GM18511 (cell line): ENCODE results near the gene RFWD3.

Source experiments
- ATAC-seq: cut with Tn5 transposase; IDR thresholded peaks from one replicate; pipeline ENCODE4 v1.9.1; 2021; ENCODE audit warnings: mild to moderate bottlenecking, moderate library complexity; ENCODE audit not compliant: unreplicated experiment

Gene RFWD3

DNA sequence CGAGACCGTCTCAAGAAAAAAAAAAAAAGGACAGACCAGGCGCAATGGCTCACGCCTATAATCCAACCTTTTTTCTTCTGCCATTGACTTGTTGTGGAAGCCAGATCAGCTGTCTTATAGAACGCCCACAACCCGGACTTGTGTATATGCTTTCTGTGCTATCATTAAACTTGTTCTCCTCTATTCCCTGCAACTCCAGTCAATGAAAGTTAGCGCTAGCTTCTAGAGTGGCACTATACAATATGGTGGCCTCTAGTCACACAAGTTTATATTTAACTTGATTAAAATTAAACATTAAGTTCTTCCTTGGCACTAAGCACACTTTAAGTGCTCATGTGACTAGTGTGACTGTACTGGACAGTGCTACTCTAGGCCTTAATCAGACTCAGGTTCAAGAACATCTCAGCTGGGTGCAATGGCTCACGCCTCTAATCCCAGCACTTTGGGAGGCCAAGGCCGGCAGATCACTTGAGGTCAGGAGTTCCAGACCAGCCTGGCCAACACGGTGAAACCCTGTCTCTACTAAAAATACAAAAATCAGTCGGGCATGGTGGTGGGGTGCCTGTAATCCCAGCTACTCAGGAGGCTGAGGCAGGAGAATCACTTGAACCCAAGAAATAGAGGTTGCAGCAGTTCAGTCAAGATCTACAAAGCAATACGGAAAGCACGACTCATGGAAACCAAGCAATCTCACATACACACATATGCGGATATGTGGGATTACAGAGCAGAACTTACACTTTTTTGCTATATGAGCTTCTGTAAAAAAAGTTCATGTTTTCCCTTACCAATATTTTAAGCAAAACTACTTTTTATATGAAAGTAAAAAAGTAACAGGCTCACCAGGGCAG lies 41.0 kb downstream of the RFWD3 start:
- no peak for ATAC-seq

DNA sequence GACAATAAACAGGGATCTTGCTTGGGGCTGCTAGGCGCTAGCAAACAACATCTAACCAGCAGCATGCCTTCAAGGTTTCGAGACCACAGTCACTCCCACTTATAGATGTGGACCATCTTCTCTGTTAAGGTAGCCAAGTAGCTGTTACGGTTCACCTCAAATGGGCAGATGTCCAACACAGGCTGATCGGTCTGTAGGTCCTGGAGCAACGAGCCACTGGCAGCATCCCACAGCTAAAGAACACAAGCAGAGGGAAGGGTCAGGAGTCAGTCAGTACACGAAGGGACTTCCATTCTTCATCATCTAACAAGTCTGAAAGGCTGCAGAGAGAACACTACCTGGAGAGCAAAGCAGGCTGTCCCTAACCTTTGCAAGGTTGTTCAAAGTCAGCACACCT lies 42.8 kb downstream of the RFWD3 start:
- no peak for ATAC-seq

DNA sequence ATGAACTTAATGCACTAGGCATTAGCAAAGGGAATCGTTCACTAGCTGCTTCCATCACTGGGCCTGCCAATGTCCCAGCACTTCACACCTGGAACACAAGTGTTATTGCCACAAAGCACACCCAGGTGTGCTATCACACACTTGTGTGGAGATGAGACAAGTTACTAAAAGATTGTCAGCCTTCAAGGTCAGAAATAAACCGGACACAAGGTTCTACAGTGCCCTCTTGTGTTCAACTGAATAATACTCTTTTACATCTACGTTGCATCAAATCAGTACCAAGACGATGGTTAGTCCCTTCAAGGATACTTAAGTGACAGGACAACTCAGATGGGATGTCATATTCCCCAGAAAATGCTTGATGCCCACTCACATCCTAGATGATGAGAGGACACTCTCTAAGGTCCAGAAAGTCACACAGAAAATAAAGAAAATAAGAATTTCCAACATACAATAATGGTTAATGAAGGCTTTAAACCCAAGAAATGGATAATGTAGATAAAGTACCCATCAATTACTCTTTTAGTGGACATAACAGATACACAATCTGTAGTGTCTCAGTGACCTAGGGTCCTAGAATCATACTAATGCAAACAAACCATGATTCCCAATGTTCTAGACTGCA lies 43.4 kb downstream of the RFWD3 start:
- ATAC-seq: no peak

DNA sequence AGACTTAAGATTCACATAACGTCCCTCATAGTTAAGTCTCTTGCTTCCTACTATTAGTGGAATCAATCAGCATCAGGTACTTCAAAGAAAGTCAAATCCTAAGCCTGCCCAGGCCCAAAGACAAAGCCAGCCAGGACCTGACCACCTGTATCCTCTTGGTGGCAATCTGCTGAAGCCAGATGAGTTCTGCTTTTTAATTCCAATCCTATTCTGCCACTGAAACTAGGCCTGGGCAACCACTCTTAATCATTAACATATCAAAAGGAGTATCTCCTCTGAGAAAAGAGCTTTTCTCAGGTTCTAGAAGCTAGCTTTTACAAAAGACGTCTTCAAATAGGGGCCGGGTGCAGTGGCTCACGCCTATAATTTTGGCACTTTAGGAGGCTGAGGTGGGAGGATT lies 44.7 kb downstream of the RFWD3 start:
- ATAC-seq: no peak

DNA sequence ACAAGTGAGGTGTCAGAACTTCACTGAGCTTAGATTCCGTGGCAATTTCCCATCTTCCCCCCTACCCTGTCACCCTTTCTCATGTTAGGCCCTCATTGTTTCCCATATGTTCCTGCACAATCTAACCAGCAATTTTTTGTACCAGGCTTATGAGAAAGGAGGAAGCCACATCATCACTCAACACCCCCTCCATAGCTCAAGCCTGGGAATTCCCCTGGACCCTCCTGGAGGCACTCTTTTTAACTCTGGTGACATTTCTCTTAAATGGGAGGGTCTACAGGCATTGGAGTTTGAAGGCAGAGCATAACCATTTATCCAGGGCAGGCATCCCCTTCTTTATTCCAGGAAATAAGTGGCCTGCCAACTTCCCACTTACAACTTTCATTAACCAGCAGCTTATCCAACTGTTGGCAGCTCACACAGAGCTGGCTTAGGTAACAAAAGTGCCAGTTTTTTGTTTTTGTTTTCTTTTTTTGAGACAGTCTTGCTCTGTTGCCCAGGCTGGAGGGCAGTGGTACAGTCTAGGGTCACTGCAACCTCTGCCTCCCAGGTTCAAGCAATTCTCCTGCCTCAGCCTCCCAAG lies 49.4 kb downstream of the RFWD3 start:
- no peak for ATAC-seq

DNA sequence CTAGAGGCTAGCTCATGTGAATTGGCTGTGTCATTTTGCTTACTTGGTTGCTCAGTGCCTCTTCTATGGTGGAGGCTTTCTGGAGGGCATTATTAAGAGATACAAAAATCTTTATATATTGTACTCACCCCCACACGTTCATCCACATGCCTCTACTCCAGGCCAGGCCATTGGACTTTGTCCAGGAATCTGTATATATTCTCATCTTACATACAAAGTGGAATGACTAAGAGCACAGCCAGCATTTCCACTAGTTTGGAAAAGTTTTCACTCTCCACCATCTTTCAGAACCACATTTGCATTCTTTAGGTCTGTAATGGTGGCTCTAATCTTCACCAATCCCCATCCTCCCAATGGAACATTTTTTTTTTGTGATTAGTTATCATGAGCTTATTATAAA lies 55.0 kb downstream of the RFWD3 start:
- ATAC-seq: no peak

DNA sequence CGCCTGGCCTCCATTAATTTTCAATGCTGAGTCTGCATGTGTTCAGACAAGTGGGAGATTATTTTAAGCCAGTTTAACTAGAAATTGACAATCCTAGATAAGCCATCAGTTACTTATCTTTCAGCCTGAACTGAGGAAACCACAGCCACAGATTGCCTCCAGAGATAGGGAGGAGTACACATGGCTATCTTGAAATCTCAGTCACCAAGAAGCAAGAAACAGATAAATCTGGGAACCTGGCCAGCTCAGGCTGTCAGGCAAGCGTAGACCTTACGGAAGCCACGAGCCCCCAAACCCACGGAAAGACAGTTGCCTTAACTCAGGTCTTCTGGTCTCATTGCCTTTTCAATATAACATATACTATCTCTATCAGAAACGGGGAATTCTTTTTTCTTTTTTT lies 57.7 kb downstream of the RFWD3 start:
- ATAC-seq: no peak

DNA sequence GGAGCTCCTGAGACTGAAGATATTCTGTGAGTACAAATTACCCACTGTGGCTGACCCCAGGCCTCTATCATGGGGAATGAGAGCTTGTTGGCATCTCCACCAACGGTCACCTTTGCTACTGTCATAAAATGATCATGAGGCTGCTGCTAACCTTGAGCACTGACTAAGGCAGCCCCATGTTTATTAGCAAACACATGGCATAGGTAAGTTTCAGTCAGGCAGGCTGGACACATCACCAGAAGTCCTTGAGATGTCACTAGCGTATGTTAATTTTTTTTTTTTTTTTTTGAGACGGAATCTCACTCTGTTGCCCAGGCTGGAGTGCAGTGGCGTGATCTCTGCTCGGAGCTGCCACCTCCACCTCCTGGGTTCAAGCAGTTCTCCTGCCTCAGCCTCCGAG lies 58.3 kb downstream of the RFWD3 start:
- no peak for ATAC-seq

DNA sequence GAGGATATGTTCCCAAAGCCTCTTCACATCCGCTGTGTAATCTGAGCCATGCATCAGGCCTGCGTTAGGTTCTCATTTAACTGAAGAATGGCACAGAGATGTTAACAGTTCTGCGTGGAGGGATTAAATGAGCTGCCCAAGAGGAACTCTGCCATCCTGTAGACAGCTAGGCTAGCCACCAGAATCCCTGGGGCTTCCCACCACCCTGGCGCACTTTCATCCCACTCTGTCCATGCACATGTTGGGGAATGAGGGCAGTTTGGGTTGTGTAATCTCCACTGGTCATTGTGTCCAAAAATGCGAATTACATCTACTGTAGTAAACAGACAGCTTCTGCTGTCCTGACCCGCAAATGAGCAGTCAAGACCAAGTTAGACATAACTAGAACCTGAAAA lies 58.7 kb downstream of the RFWD3 start:
- no peak for ATAC-seq

DNA sequence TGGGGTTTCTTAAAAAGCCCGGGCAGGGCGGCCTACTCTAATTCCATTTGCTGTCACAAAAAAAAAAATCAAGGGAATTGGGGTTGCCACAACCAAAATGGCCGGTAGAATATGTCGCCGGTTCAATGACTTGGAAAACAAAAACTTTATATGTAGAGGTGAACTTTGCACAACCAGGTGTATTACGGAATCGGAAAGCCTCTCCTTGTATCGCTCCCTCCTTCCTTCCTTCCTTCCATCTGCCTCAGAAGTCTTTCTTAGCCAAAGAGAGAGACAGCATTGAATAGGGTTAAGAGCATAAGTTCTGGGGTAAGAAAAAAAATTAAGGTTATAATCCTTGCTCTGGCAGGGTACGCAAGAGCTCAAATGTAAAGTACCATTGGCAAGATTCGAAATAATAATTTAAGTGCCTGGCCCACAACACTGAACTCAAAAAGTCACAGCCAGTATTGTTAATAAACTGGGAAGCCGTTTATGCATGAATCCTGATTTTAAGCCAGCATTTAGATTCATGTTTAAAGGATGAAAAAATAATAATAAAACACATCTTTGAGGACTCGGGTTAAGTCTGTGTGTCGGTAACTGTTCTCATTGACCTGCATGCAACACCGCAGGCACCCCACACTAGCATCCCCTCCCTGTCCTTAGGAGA lies 59.2 kb downstream of the RFWD3 start:
- ATAC-seq: peak; percentile 45

DNA sequence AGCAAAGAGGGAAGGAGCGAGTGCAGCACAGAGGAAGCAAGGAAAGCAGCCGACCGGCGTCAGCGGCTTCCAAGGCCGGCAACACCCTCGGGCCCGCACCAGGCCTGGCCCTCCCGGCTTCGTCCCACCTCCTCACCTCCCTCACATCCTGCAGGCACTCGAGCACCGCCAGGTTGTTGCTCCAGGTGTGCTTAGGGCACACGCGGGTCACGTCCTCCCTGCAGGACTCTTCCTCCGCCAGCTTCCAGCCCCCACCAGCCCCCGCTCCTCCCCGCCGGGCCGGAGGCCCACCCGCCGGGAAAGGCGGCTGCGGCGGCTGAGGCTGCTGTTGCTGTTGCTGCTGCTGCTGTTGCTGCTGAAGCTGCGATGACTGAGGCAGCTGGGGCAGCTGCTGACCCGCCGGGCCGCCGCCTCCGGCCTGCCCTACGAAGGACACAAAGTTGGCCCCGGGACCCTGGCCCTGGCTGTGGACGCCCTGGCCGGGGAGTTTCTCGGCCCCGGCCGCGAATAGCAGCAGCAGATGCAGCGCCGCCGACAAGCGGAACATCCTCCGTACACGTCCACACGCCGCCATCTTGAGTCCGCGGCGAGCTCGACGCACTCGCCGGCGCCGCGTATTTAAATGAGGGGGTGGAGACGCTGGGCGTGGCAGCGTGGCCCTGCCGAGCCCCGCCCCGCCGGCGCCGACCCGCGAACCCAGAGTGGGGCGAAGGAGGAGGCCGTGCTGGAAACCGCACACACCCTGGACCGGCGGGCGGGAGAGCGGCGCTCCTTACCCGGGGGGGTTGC lies 60.0 kb downstream of the RFWD3 start, which contains the start of gene GLG1:
Gene GLG1 (minus strand): TSS at position 594 of the 789 bp plus-strand sequence. CDS start 20 bp downstream, at position 574.
- peak; percentile 96 for ATAC-seq

DNA sequence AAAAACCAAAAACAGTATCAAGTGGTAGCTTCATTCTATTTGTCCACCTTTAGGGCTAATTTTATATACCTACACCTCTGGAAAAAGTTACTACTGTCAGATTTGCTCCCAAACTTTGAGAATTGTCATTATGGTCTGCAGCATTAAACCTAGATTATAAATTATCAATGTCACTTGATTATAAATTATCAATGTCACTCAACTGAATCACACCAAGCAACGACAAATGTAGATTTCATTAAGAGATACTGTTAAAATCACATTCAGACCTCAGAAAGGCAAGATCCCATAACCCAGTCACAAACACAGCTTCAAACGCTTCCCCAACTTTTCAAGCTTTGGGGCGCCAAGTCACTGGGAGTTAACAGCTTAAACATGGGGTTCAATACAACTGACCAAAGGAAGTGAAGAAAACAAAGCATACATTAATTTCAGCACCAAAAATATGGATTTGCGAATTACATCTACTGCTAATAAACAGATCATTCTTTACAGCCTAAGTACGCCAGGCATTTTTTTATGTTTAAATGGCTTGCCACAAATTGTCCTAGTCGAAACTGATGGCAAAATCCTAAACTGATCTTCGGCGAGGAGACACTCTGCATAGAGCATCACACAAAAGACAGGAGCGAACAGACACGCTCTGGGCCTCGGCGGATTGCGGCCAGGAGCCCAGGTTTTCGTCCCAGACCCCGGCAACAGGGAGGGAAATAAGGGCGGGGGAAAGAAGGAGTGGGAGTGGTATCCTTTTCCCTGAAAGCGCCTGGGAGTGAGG lies 60.7 kb downstream of the RFWD3 start:
- peak; percentile 19 for ATAC-seq

DNA sequence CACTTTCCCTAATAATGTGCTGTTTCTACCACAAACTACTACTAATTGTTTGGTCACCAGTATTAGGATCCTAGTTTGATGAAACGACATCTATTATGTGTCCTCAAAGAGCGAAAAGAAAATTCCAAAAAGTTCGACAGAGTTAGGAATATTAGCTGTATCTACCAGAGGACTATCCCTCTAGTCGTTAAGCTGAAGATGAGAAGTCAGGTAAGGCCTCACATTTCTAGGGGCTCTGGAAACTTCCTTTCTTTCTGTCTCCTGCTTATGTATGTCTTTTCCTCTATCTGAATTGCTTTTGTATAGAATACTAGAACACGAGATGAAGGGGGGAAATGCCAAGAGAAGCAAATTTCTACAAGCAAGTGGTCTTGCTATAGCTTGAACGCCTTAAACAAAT lies 61.3 kb downstream of the RFWD3 start:
- no peak for ATAC-seq

DNA sequence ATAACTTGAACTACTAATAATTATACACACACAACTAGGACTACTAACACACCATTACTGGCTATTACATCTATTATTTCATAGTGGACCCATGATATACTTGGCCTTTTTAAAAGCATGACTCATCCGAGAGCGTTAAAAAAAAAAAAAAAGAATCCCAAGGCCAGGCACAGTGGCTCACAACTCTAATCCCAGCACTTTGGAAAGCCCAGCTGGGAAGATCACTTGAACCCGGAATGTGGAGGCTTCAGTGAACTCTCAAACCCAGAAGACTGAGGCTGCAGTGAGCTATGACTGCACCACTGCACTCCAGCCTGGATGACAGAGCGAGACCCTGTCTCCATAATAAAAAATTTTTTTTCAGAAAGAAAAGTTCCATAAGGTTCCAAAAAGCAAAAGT lies 62.8 kb downstream of the RFWD3 start:
- ATAC-seq: no peak

DNA sequence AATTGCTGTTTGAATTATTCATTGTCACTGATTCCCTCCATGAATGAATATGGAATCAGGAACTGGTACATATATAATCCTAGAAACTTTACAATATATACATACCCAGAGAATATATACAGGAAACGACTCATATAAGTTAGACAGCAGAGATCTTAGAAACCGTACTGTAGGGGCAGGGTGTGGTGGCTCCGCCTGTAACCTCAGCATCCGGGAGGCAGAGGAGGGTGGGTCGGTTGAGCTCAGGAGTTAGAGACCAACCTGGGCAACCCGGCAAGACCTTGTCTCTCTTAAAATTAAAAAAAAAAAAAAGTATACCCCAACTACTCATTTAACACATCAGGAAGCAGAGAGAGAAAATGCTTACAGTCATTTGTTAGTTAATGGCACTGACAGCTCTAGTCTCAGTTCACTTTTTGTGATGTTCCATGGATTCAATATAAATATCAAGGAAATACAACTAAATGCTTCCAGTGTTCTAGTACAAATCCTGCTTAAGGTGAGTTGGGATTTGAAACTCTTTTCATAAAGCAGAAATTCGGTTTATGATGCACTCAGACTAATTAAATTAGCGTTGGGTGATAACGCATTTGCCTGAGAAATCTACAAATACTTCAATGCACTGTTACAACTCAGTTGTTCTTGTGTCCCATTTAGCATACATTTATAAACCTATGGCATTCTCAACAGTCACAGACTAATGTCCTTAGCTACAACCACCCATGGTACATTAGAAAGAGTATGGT lies 65.4 kb downstream of the RFWD3 start:
- ATAC-seq: peak; percentile 91

DNA sequence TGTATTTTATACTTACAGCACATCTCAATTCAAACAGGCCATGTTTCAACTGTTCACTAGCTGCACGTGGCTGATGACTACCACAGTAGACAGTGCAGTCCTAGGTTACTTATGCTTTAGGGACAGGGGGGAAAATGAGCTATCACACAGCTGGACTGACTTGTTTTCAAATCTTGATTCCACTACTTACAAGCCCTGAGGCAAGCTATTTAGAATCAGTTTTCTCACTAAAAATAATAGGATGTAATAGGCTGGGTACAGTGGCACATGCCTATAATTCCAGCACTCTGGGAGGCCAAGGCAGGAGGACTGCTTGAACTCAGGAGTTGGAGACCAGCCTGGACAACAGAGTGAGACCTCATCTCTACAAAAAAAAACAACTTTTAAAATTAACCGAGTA lies 70.1 kb downstream of the RFWD3 start:
- no peak for ATAC-seq

DNA sequence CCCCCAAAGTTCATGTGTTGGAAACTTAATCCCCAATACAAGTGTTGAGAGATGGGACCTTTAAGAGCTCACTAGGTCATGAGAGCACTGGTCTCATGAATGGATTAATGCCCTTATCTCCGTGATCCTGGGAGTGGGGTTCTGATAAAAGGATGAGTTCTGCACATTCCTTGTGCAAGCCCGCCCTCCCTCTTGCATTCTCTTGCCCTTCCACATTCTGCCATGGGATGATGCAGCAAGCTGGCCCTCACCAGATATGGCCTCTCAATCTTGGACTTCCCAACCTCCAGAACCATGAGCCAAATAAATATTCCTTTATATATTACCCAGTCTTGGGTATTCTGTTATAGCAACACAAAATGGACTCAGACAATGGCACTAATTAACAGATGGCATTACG lies 73.8 kb downstream of the RFWD3 start:
- no peak for ATAC-seq

DNA sequence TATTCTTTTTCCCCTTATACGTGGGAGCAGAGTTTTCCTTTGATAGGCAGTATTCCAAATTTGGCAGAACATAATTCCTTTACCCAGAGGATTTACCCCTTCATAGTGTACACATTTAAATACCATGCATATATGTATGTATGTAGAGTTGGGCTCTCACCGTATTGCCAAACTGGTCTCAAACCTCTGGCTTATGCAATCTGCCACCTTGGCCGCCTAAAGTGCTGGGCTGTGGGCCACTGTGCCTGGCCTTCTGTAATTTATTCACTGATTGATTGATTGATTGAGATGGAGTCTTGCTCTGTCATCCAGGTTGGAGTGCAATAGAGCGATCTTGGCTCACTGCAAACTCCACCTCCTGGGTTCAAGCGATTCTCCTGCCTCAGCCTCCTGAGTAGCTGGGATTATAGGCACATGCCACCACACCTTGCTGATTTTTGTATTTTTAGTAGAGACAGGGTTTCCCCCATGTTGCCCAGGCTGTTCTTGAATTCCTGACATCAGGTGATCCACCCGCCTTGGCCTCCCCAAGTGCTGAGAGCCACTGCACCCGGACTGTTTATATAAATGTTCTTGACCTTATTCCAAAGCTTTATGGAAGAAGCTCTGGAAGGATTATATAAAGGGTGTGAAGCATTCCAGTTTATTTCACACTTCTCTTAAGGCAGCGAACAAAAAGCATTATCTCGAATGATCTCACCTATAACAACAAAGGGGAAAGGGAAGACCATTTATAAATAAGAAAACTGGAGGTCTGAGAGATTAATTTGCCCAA lies 74.6 kb downstream of the RFWD3 start:
- no peak for ATAC-seq

DNA sequence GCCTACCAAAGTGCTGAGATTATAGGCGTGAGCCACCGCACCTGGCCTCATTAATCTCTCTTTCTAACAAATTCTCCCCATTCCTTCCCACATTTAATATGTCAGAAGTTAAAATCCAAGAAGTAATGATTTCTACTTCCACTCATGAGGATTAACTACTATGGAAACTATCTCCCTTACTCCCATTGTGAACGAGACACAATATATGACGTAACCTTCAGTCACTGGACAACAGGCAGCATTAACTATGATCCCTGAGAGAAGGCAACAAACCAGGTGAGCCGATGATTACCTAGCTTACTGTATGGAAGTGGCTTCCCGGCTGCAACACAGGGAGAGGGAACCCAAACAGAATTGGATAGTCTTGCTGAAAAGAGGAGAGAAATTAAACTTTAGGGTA lies 79.7 kb downstream of the RFWD3 start:
- ATAC-seq: no peak
